C4-2B (cell line): ENCODE results near the gene LIPM.

Experiments
- CTCF ChIP-seq: fragments of 450-650 bp; conservative IDR thresholded peaks from 2 replicates; pipeline ENCODE4 v1.5.1; 2017; ENCODE audit warnings: mild to moderate bottlenecking
- ZFX ChIP-seq: fragments of 450-650 bp; IDR thresholded peaks from 2 replicates; pipeline ENCODE4 v1.6.1; 2017

DNA sequence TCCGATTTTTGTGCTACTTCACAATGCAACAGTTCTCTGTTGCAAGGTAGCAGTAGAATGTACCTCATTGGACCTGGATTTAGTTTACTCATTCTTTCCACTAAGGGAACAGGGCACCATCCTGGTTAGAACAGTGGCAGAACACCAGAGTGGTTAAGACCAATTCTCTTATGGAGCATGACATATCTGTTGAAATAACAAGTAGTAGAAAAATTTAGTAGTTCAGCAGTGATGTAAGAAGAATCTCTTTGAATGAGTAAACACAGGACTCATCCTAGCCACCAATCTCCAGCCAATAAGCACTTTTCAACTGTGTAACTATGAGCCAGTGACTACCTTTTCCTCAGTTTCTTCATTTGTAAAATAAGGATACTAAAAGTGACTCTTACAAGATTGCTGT lies 46.7 kb downstream of the LIPM start:
- no peak for TF ChIP-seq CTCF
- no peak for TF ChIP-seq ZFX
